Skin of body (tissue), 2 donors: ENCODE measurements around the gene FLNA. TPM values are rescaled to one million over a fixed set of nuclear protein-coding genes. Genes with fewer than 3 reads are reported as not detected.
A peak's percentile ranks its signal among the peaks of the same experiment; 100 is the strongest.

Source experiments
- DNase-seq: peaks from one replicate; lab custom pipeline; 2025; lab: John Stamatoyannopoulos, UW
- total RNA-seq: library from RNA; depleted of rRNA; stranded (reverse); fragments of >200 nt; gene quantifications from one replicate; pipeline ENCODE4 v1.2.3, GENCODE V29; 2014

Gene FLNA
- total RNA-seq, 1 donor from 2014 or later: 397 TPM

- DNase-seq: no peak
Measured at GRCh38 chrX:154334496-154334895, 39.9 kb downstream of the FLNA start.

DNA sequence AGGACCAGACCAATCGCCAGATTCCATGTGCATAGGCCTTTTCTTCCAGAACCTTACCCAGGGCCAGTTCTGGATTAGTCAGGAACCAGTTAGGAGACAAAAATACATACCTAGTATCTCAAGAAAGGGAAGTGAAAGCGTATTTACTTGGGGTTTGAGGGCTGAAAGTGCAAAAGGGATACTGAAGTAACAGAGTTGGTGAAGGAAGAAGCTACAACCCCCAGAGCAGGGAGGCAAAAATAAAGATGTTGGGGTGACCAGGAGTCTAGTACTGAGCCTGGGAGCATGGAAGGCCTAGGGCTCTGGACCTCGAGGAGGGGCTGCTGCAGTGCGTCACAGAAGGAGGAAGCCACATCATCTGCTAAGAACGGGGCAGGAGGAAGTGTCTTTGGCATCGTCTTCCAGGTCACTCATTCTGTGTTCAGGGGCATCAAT is 40.6 kb downstream of the FLNA start:
- no peak for DNase-seq

- no peak for DNase-seq
Measured at GRCh38 chrX:154333116-154333515, 41.3 kb downstream of the FLNA start.

DNA sequence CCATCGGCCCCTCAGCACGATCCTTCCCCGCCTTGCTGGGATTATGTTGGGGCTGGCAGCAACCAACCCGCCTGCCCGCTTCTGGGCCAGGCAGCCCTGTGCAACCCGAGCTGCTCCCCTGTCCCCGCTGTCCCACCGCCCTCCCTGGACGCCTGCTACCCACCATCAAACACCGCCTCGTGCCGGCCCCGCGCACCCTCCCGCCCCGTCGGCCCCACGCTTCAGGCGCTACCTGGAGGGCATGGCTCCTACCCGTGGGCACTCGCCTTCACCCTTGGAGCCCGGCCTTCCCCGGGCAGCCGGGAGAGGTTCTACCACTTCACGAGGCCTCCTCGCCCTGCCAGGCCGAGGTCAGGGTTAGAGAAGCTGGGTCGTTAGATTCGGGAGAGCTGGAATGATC is 41.9 kb downstream of the FLNA start:
- no peak for DNase-seq

DNA sequence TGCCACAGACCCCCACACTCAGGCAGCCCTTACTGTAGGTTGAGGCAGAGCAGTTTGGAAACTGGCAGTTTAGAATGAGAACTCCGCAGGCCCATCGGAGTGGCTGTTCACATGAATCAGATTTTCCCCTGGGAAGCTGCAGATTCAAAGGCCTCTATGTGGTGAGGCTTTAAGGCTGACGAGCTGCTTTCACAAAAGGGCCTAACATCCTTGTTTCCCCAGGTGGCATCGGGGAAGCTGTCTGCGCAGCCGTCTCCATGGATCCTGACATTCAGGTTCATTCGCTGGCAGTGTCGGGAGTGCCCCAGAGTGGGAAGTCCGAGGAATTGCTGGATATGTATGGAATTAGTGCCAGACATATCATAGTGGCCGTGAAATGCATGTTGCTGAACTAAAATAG is 45.1 kb downstream of the FLNA start:
- no peak for DNase-seq

- no peak for DNase-seq
Measured at GRCh38 chrX:154328646-154329045, 45.8 kb downstream of the FLNA start.

DNA sequence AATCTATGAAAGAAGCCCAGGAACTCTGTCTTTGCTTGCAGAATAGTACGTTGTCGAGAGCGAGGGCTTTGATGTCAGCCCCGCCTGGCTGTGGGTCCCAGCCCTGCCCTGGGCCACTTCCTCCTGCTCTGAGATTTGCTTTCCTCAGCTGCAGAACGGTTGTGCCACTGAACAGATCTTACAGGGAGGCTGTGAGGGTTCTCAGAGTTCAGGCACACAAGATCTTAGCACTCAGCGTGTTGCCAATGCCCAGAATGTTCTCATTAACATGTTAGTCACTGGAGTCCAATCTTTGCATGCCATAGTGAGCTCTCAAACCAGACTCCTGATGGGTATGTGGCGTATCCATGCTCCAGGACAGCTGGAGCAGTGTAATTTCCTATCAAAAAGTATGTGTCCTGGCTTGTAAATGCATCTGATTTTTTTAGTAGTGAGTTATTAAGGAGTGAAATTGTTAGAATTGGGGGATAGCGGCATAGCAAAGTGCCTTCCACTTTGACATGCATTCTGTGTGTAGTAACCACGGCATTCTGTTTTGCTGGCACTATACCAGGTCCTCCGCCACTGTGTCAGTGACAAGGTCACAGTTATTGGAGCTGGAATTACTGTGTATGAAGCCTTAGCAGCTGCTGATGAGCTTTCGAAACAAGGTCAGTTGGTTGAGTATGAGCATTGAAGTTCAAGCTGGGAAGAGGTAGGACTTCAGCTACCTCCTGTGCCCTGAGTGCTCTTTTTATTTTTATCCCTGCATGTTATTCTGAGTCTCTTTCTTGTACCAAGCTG is 47.2 kb downstream of the FLNA start:
- no peak for DNase-seq

DNA sequence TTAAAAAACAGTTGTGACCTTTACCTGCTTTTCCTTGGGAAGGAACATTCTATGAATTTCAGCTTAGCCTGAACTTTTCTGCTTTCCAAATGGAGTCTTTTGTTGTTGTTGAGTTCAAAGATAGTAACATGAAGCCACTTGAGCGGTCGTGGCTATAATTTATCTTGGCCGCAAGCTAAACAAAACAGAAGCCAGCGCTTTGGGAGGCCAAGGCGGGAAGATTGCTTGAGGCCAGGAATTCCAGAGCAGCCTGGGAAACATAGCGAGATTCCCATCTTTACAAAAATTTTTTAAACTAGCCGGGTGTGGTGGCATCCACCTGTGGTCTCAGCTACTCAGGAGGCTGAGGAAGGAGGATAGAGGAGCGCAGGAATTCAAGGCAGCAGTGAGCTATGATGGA is 48.9 kb downstream of the FLNA start:
- no peak for DNase-seq

GRCh38 chrX:154323537-154323936 is 50.9 kb downstream of the FLNA start:
- DNase-seq: no peak

DNA sequence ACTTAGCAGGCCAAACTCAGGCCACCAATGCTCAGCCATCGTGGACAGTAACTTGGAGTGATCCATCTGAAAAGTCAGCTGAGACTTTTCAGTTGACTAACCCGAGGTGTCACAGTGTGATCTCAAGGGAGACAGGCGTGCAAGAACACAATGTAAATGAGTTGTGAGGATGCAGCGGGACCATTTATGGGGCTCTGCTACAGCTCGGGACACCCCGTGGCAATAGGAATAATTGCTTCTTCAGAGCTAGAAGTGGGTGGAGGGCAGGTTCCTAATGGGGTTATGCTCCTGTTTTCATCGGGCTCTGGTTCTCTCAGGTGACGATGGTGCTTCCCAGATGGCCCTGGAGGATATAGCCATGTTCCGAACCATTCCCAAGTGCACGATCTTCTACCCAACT is 51.5 kb downstream of the FLNA start:
- no peak for DNase-seq

GRCh38 chrX:154321594-154321993 is 52.8 kb downstream of the FLNA start:
- DNase-seq: no peak

DNA sequence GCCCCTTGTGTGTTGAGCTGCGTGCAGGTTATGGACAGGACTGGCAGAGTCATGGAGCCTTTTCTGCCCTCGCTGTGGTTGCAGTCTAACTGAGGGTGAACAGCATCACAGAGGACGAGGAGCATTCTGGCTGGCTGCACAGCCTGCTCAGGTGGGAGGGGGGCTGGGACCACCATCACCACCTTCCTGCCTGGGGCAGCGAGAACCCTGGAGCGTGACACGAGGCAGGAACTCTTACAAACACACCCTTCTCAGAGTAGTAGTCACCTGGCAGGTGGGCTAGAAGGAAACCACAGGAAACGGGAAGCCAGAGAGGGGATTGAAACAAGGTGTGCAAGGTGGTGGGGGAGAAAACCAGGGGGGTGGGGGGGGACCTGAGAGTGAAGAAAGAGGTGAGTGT is 53.3 kb downstream of the FLNA start:
- no peak for DNase-seq

DNA sequence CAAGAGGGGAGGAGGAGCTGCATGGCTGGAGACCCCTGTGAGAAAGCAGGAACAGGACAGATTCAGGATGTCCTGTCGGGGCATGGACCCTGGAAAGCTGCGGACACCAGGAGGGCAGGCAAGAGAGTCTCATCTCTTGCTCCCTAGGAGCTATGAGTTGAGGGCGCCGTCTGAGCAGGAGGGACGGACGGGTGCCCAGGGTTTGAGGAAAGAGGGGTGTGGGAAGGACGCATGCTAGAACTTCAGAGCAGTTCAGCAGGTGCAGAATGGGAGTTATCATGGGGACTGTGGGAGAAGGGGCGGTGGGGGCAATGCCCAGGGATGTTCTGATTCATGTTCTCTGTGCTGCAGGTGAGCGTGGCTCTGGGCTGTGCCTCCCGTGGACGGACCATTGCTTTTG is 54.0 kb downstream of the FLNA start:
- no peak for DNase-seq

GRCh38 chrX:154317391-154317995 is 56.9 kb downstream of the FLNA start:
- no peak for DNase-seq

DNA sequence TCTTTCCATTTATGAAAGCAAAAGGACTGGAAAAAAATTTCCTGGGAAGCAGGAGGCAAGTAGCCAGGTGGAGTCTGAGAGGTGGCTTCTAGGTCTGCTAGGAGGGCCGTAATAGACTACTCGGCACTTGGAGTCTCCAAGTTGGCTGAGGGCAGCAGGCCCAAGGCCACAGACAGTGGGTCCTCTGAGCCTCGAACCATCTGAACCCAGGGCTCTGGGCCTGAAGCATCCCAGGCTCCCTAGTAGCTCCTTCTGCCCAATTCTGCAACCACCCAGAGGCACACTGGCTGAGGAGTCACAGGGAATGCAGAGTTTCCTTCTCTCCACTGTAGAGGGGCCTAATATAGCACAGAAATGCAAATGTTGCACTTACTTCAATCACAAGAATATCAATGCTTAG is 59.0 kb downstream of the FLNA start:
- DNase-seq: no peak

- no peak for DNase-seq
Measured at GRCh38 chrX:154313147-154313546, 61.3 kb downstream of the FLNA start.

- DNase-seq: no peak
Measured at GRCh38 chrX:154312116-154312515, 62.3 kb downstream of the FLNA start.

GRCh38 chrX:154310616-154311536 is 63.6 kb downstream of the FLNA start:
- DNase-seq: no peak

GRCh38 chrX:154309041-154309775 is 65.2 kb downstream of the FLNA start:
- no peak for DNase-seq

DNA sequence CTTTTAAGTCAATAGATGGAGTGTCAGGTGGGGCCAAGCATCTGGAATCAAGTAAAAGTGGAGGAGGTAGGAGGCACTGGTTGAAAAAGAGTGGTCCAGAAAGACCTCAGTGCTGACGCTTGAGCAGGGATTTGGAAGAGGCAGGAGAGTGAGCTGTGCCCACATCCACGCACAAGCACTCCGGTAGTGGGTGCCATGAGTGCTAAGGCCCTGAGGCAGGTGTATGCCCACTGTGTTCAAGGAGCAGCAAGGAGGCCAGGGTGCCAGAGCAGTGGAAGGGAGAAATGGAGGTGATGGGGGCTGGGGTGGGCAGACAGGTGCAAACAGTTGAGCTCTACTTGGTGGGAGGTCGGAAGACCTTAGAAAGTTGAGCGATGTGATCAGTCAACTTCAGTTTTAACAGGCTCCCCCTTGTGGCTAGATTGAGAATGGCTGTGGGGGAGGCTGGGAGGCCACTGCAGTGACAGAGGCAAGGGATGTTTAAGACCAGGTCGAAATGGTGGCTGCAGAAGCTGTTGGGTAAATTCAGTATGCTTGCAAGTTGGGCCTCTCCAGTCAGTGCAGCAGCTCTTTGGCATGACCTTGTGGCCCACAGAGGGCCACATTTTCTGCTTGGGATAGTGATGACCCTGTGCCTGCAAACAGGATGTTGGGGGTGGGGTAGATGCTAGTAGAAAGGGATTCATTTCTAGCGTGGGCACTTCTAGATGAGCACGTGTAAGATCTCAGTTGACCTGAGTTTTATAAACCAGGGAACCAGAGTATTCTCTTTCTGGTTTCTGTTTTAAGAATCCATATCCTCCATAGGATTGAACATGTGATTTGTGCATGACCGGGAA is 66.1 kb downstream of the FLNA start:
- peak; percentile 3 for DNase-seq

GRCh38 chrX:154307202-154307601 is 67.2 kb downstream of the FLNA start:
- no peak for DNase-seq
